Gastroesophageal sphincter (tissue), 4 donors: ENCODE results near the gene PRR36. TPM values are rescaled to one million over a fixed set of nuclear protein-coding genes. Genes with fewer than 3 reads are reported as not detected.

ENCODE experiments used
- ATAC-seq: fragments of 150-250 bp; one replicate; pipeline ENCODE4 v1.9.1; 2016; ENCODE audit warnings: mild to moderate bottlenecking, moderate library complexity
- H3K27ac ChIP-seq, 4 donors: fragments of 200-600 bp; sonication (generic) in 3 of 4; 1 replicate in 3 of 4; 2 replicates in 1 of 4; pipeline ENCODE4 v1.5.1; 2016 to 2019
- H3K27me3 ChIP-seq: fragments of 200-600 bp; sonication (generic); one replicate; pipeline ENCODE4 v1.5.1; 2019
- H3K36me3 ChIP-seq, 2 donors: fragments of 200-600 bp; sonication (generic); one replicate each; pipeline ENCODE4 v1.5.1; 2019; ENCODE audit warnings: control low read depth in 1 of 2
- H3K4me1 ChIP-seq, 3 donors: fragments of 200-600 bp; sonication (generic); 1 replicate in 2 of 3; 2 replicates in 1 of 3; pipeline ENCODE4 v1.5.1; 2016 to 2019; ENCODE audit warnings: control low read depth in 2 of 3
- H3K4me3 ChIP-seq, 2 donors: fragments of 200-600 bp; sonication (generic); one replicate each; pipeline ENCODE4 v1.5.1; 2019; ENCODE audit warnings: mild to moderate bottlenecking in 1 of 2, moderate library complexity in 1 of 2
- H3K9me3 ChIP-seq, 3 donors: fragments of 200-600 bp; sonication (generic); one replicate each; pipeline ENCODE4 v1.5.1; 2017 to 2019; ENCODE audit warnings: control low read depth in 2 of 3
- CTCF ChIP-seq, 4 experiments: fragments of 200-600 bp in 2 of 4; fragments of 450-650 bp in 2 of 4; sonication (generic) in 1 of 4; IDR thresholded peaks; one replicate each; pipeline ENCODE4 v1.5.1; 2017 to 2019; ENCODE audit warnings: antibody characterized with exemption in 4 of 4, mild to moderate bottlenecking in 2 of 4, moderate library complexity in 2 of 4
- EP300 ChIP-seq: sonication (generic); formaldehyde crosslinking; IDR thresholded peaks from one replicate; pipeline ENCODE4 v1.6.1; 2017; ENCODE audit warnings: antibody characterized with exemption, mild to moderate bottlenecking
- POLR2A ChIP-seq, 2 donors: fragments of 450-650 bp; IDR thresholded peaks; one replicate each; pipeline ENCODE4 v1.6.1; 2017; ENCODE audit warnings: antibody characterized with exemption in 2 of 2, mild to moderate bottlenecking in 2 of 2, moderate library complexity in 1 of 2
- POLR2AphosphoS5 ChIP-seq: sonication (generic); formaldehyde crosslinking; IDR thresholded peaks from one replicate; pipeline ENCODE4 v1.6.1; 2017; ENCODE audit warnings: antibody characterized with exemption
- WGBS, 2 donors: methylation state at CpG; one replicate each; pipeline ENCODE4 v1.1.5; 2018; ENCODE audit warnings: low coverage in 1 of 2; 5-methylcytosine and 5-hydroxymethylcytosine counted together
- total RNA-seq, 4 donors: library from RNA; depleted of rRNA; stranded (reverse); fragments of >200 nt; gene quantifications; one replicate each; pipeline ENCODE4 v1.1.0, GENCODE V29; 2016

Gene PRR36
- total RNA-seq, 4 donors from 2014 or later, result not detected

- Histone ChIP-seq H3K27ac (no peak overlapping the region), H3K4me1 (peaks cover 0 to 39% (median 15%) of the 10 kb centered on the region in 3 donors), H3K9me3 (no peaks in the 10 kb centered on the region), H3K4me3 (no peak overlapping the region), H3K36me3 (peaks cover 0 to 72% of the 10 kb centered on the region in 2 donors), H3K27me3 (peaks cover 26% of the 10 kb centered on the region)
- ATAC-seq, result no peak
- WGBS, 2 donors, result 92 to 93% methylated on average over 2 of the region's 18 CpGs
- TF ChIP-seq POLR2AphosphoS5, result no peak
- TF ChIP-seq POLR2A (IDR thresholded peaks at IDR 0.05), result no peak
- no peak for TF ChIP-seq EP300
- TF ChIP-seq CTCF (IDR thresholded peaks at IDR 0.05), result no peak
Measured at GRCh38 chr19:7911508-7912143, 37.4 kb upstream of the PRR36 start.

DNA sequence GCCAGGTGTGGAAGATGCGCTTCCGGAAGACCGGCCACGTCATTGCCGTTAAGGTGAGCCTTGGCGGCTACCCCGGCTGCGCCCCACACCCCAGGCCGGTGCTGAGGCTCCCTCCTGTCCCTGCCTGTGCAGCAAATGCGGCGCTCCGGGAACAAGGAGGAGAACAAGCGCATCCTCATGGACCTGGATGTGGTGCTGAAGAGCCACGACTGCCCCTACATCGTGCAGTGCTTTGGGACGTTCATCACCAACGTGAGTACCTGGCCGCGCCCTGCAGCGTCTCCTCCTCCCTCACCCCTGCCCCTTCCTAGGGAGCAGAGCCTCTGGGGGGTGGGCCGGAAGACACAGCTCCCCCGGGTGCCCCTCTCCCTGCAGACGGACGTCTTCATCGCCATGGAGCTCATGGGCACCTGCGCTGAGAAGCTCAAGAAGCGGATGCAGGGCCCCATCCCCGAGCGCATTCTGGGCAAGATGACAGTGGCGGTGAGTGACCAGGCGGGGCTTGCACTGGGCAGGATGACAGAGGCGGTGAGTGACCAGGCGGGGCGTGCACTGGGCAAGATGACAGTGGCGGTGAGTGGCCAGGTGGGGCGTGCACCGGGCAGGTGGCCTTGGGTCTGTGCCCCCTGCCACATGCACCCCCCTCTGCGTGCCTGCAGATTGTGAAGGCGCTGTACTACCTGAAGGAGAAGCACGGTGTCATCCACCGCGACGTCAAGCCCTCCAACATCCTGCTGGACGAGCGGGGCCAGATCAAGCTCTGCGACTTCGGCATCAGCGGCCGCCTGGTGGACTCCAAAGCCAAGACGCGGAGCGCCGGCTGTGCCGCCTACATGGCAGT is 36.4 kb upstream of the PRR36 start:
- H3K36me3 ChIP-seq, result peaks cover 0 to 83% of the 10 kb centered on the region in 2 donors
- no peaks in the 10 kb centered on the region for H3K9me3 ChIP-seq
- 90% methylated on average over 11 of the region's 54 CpGs; no CpG with 5 or more reads in 1 of the 2 donors for WGBS, 2 donors
- peaks cover 15% of the 10 kb centered on the region for H3K27me3 ChIP-seq
- no peak overlapping the region for H3K27ac ChIP-seq
- peaks cover 0 to 39% (median 15%) of the 10 kb centered on the region in 3 donors for H3K4me1 ChIP-seq
- no peak overlapping the region for H3K4me3 ChIP-seq
- TF ChIP-seq POLR2AphosphoS5 (no peak), EP300 (no peak), CTCF (IDR thresholded peaks at IDR 0.05) (no peak), POLR2A (IDR thresholded peaks at IDR 0.05) (no peak)
- no peak for ATAC-seq

DNA sequence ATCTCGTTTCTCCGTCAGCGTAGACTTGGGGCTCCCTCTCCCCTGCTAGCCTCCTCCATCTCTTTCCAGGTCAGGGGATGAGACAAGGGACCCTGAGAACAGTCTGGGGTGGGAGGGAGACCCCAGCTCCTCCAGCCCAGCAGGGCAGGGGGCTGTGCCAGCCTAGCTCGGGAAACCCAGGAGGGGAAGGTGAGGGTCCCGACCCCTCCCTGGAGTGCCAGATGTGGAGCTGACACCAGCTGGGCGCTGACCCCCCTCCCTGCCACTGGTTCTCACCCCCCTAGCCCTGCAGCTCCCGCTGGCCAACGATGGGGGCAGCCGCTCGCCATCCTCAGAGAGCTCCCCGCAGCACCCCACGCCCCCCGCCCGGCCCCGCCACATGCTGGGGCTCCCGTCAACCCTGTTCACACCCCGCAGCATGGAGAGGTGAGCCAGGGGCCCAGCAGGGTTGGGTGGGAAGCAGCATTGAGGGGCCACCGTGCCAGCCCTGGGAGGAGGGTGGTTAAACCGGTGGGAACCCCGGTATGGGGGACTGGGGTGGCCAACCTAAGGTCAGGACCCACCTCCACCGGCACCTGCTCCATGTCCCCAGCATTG is 35.4 kb upstream of the PRR36 start:
- no peak overlapping the region for H3K27ac ChIP-seq
- TF ChIP-seq EP300 (no peak), POLR2A (IDR thresholded peaks at IDR 0.05) (no peak), CTCF (IDR thresholded peaks at IDR 0.05) (no peak), POLR2AphosphoS5 (no peak)
- WGBS, 2 donors, result no CpG with 5 or more reads among the region's 21 CpGs
- H3K4me3 ChIP-seq, result no peak overlapping the region
- H3K4me1 ChIP-seq, result peaks cover 3 to 47% (median 25%) of the 10 kb centered on the region in 3 donors
- no peak for ATAC-seq
- peaks cover 0 to 87% of the 10 kb centered on the region in 2 donors for H3K36me3 ChIP-seq
- H3K9me3 ChIP-seq, result no peaks in the 10 kb centered on the region
- peaks cover 5% of the 10 kb centered on the region for H3K27me3 ChIP-seq

- no peak for TF ChIP-seq CTCF (IDR thresholded peaks at IDR 0.05)
- no peak for TF ChIP-seq POLR2A (IDR thresholded peaks at IDR 0.05)
- no peak for TF ChIP-seq EP300
- no peak for TF ChIP-seq POLR2AphosphoS5
- H3K9me3 ChIP-seq, result no peaks in the 10 kb centered on the region
- no peak for ATAC-seq
- WGBS, 2 donors, result 90 to 92% methylated on average over 2 to 5 of the region's 19 CpGs
- H3K27me3 ChIP-seq, result no peaks in the 10 kb centered on the region
- H3K27ac ChIP-seq, result no peak overlapping the region
- H3K4me3 ChIP-seq, result no peak overlapping the region
- H3K4me1 ChIP-seq, result peaks cover 4 to 51% (median 26%) of the 10 kb centered on the region in 3 donors
- peaks cover 0 to 86% of the 10 kb centered on the region in 2 donors for H3K36me3 ChIP-seq
Measured at GRCh38 chr19:7908742-7909461, 34.7 kb upstream of the PRR36 start.
